ENCODE results near the gene PALM. TPM values are rescaled to one million over a fixed set of nuclear protein-coding genes. Genes with fewer than 3 reads are reported as not detected.

Gene PALM
- total and polyA plus RNA-seq, 4 donors: 16.2 to 45.7 (median 28.1) TPM

GRCh38 chr19:793806-794205 lies 85.1 kb downstream of the PALM start:
- Histone ChIP-seq H3K4me1 (ENCODE audit: control insufficient read depth in 5 of 5, insufficient read depth in 5 of 5, low read length in 5 of 5) (peaks cover 0 to 21% (median 9%) of the 10 kb centered on the region in 5 donors), H3K9me3 (ENCODE audit: control insufficient read depth in 4 of 4, insufficient read depth in 3 of 4, low read length in 3 of 4) (no peaks in the 10 kb centered on the region), H3K9ac (ENCODE audit: insufficient read depth in 1 of 2, low read length in 2 of 2) (no peak overlapping the region), H3K27me3 (ENCODE audit: control insufficient read depth in 3 of 3, insufficient read depth in 3 of 3, low read length in 2 of 3) (no peaks in the 10 kb centered on the region), H3K4me3 (no peak overlapping the region), H3K27ac (ENCODE audit: low read depth in 1 of 2, low read length in 1 of 2) (no peak overlapping the region), H3K36me3 (ENCODE audit: control insufficient read depth in 4 of 4, insufficient read depth in 4 of 4, low read length in 4 of 4) (peaks cover 0 to 5% (median 0%) of the 10 kb centered on the region in 4 donors)
- 94 to 96% methylated on average over 12 of the region's 12 CpGs for WGBS, 2 donors
- DNase-seq (no peak), ATAC-seq (ENCODE audit: insufficient read depth, low FRiP score) (no peak)
- TF ChIP-seq, protein P1, sequence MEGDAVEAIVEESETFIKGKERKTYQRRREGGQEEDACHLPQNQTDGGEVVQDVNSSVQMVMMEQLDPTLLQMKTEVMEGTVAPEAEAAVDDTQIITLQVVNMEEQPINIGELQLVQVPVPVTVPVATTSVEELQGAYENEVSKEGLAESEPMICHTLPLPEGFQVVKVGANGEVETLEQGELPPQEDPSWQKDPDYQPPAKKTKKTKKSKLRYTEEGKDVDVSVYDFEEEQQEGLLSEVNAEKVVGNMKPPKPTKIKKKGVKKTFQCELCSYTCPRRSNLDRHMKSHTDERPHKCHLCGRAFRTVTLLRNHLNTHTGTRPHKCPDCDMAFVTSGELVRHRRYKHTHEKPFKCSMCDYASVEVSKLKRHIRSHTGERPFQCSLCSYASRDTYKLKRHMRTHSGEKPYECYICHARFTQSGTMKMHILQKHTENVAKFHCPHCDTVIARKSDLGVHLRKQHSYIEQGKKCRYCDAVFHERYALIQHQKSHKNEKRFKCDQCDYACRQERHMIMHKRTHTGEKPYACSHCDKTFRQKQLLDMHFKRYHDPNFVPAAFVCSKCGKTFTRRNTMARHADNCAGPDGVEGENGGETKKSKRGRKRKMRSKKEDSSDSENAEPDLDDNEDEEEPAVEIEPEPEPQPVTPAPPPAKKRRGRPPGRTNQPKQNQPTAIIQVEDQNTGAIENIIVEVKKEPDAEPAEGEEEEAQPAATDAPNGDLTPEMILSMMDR (IDR thresholded peaks at IDR 0.05; ENCODE audit: control extremely low read depth, extremely low read depth): no peak

DNA sequence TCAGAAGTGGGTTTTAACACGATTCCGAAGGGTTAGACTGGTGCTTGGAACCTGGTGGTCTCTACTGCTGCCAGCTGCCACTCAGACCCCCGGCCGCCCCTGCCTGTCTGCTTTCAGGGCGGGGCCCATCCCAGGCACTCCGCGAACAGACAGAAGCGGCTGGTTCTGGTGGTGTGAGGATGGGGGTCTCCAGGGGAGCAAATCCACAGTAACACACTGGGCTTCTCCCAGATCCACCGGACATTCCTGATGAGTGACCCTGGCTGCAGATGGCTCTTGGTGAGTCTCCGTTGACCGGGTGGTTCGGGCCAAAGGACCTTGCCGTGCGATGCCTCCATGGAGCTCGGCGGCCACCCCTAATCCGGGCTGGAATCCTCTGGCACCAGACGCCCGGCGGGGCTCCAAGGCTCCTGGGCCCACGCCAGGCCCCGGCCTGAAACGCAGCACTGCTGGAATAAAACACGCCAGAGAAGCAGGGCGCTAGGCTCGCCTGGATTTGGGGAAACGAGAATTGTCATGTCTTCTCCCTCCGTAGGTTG lies 86.4 kb downstream of the PALM start:
- peaks cover 2 to 18% (median 9%) of the 10 kb centered on the region in 5 donors for H3K4me1 ChIP-seq (ENCODE audit: control insufficient read depth in 5 of 5, insufficient read depth in 5 of 5, low read length in 5 of 5)
- H3K36me3 ChIP-seq (ENCODE audit: control insufficient read depth in 4 of 4, insufficient read depth in 4 of 4, low read length in 4 of 4): peaks cover 0 to 12% (median 3%) of the 10 kb centered on the region in 4 donors
- no peak overlapping the region for H3K4me3 ChIP-seq
- H3K9ac ChIP-seq (ENCODE audit: insufficient read depth in 1 of 2, low read length in 2 of 2): no peak overlapping the region
- peak overlapping the region in 1 of 2 donors; percentile 8 for H3K27ac ChIP-seq (ENCODE audit: low read depth in 1 of 2, low read length in 1 of 2)
- H3K27me3 ChIP-seq (ENCODE audit: control insufficient read depth in 3 of 3, insufficient read depth in 3 of 3, low read length in 2 of 3): no peaks in the 10 kb centered on the region
- TF ChIP-seq, protein P1 (IDR thresholded peaks at IDR 0.05; ENCODE audit: control extremely low read depth, extremely low read depth): no peak
- no peak for DNase-seq
- no peaks in the 10 kb centered on the region for H3K9me3 ChIP-seq (ENCODE audit: control insufficient read depth in 4 of 4, insufficient read depth in 3 of 4, low read length in 3 of 4)
- no peak for ATAC-seq (ENCODE audit: insufficient read depth, low FRiP score)
- WGBS, 2 donors: 87 to 95% methylated on average over 28 of the region's 28 CpGs

DNA sequence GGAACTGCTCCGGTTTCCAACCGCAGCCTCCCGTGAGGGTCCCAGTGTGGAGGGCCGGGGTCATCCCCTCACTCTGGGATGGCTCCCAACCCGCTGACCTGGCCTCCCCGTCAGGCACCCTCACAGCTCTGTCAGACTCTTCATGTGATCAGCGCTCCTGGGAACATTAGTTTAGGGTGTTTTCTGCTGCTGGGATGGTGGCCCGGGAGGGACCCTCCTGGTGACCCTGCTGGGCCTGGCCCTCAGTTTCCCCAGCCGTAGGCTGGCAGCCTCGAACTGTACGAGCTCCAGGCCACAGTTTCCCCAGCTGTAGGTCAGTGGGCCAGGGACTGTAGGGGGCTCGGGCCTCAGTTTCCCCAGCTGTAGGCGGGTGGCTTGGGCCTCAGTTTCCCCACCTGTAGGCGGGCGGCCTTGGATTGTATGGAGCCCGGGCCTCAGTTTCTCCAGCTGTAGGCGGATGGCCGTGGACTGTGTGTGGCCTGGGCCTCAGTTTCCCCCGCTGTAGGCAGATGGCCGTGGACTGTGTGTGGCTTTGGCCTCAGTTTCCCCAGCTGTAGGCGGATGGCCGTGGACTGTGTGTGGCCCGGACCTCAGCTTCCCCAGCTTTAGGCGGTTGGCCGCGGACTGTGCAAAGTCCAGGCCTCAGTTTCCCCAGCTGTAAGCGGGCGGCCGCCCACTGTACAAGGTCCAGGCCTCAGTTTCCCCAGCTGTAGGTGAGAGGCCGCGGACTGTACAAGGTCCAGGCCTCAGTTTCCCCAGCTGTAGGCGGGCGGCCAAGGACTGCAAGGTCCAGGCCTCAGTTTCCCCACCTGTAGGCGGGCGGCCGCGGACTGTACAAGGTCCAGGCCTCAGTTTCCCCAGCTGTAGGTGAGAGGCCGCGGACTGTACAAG lies 87.2 kb downstream of the PALM start:
- no peak for DNase-seq
- Histone ChIP-seq H3K4me3 (peak overlapping the region; percentile 49), H3K27ac (ENCODE audit: low read depth in 1 of 2, low read length in 1 of 2) (no peak overlapping the region), H3K4me1 (ENCODE audit: control insufficient read depth in 5 of 5, insufficient read depth in 5 of 5, low read length in 5 of 5) (peaks cover 7 to 23% (median 17%) of the 10 kb centered on the region in 5 donors), H3K9me3 (ENCODE audit: control insufficient read depth in 4 of 4, insufficient read depth in 3 of 4, low read length in 3 of 4) (no peaks in the 10 kb centered on the region), H3K27me3 (ENCODE audit: control insufficient read depth in 3 of 3, insufficient read depth in 3 of 3, low read length in 2 of 3) (no peaks in the 10 kb centered on the region), H3K36me3 (ENCODE audit: control insufficient read depth in 4 of 4, insufficient read depth in 4 of 4, low read length in 4 of 4) (peaks cover 0 to 16% (median 9%) of the 10 kb centered on the region in 4 donors), H3K9ac (ENCODE audit: insufficient read depth in 1 of 2, low read length in 2 of 2) (no peak overlapping the region)
- no peak for ATAC-seq (ENCODE audit: insufficient read depth, low FRiP score)
- 80 to 82% methylated on average over 39 of the region's 39 CpGs for WGBS, 2 donors
- TF ChIP-seq, protein P1 (IDR thresholded peaks at IDR 0.05; ENCODE audit: control extremely low read depth, extremely low read depth): no peak

Measured in lung (tissue), 12 donors.